WTC11 (cell line): ENCODE results near the gene ABCB6. TPM values are rescaled to one million over a fixed set of nuclear protein-coding genes. Genes with fewer than 3 reads are reported as not detected.

Experiments used
- ATAC-seq: fragments of 200-7000 bp; cut with Tn5 transposase; 2 replicates; pipeline ENCODE4 v1.10.0; 2021; ENCODE audit warnings: mild to moderate bottlenecking, moderate library complexity
- CTCF ChIA-PET: fragments of 300-600 bp; sonication (Branson Sonifier 250); formaldehyde crosslinking; loops from one replicate; lab custom pipeline; 2021; ENCODE audit warnings: antibody characterized with exemption; lab: Charles Lee
- POLR2A ChIA-PET: fragments of 350-600 bp; sonication (Branson Sonifier 250); formaldehyde crosslinking; loops from one replicate; lab custom pipeline; 2021; ENCODE audit warnings: antibody characterized with exemption; lab: Charles Lee
- DNase-seq: peaks from one replicate; pipeline ENCODE4 v3.0.0; 2021; ENCODE audit warnings: low spot score
- H3K27ac Mint-ChIP-seq: 2 replicates; pipeline ENCODE4 v1.8.0; 2021; ENCODE audit warnings: mixed read lengths
- H3K27me3 Mint-ChIP-seq: 2 replicates; pipeline ENCODE4 v1.8.0; 2021; ENCODE audit warnings: low read depth, mild to moderate bottlenecking, moderate library complexity, mixed read lengths
- H3K36me3 Mint-ChIP-seq: 2 replicates; pipeline ENCODE4 v1.8.0; 2021; ENCODE audit warnings: mixed read lengths
- H3K4me1 Mint-ChIP-seq: 2 replicates; pipeline ENCODE4 v1.8.0; 2022; ENCODE audit warnings: mixed read lengths
- H3K4me3 Mint-ChIP-seq: 2 replicates; pipeline ENCODE4 v1.8.0; 2021; ENCODE audit warnings: mild to moderate bottlenecking, moderate library complexity, mixed read lengths
- H3K9me3 Mint-ChIP-seq: 2 replicates; pipeline ENCODE4 v1.8.0; 2021; ENCODE audit warnings: mixed read lengths
- AFF4 ChIP-seq: sonication (generic); formaldehyde crosslinking; IDR thresholded peaks from 2 replicates; pipeline ENCODE4 v1.8.1; 2023; ENCODE audit warnings: mild to moderate bottlenecking, missing genetic modification reagents, borderline replicate concordance
- AR ChIP-seq: fragments of 250-450 bp; sonication (Bioruptor Pico); IDR thresholded peaks from 2 replicates; pipeline ENCODE4 v1.9.0; 2021; ENCODE audit warnings: mild to moderate bottlenecking
- CREM ChIP-seq: sonication (generic); formaldehyde crosslinking; IDR thresholded peaks from 2 replicates; pipeline ENCODE4 v1.8.1; 2022; ENCODE audit warnings: mild to moderate bottlenecking, missing genetic modification reagents, moderate library complexity
- GABPB1 ChIP-seq: sonication (generic); formaldehyde crosslinking; IDR thresholded peaks from 2 replicates; pipeline ENCODE4 v1.8.1; 2023; ENCODE audit warnings: mild to moderate bottlenecking, missing genetic modification reagents
- HMGXB4 ChIP-seq: sonication (generic); formaldehyde crosslinking; IDR thresholded peaks from 2 replicates; pipeline ENCODE4 v1.8.1; 2023; ENCODE audit warnings: mild to moderate bottlenecking, moderate library complexity, missing genetic modification reagents
- MXD4 ChIP-seq: fragments of 250-450 bp; sonication (Bioruptor Pico); IDR thresholded peaks from 2 replicates; pipeline ENCODE4 v1.8.0; 2021; ENCODE audit warnings: mild to moderate bottlenecking, moderate library complexity, borderline replicate concordance
- NFE2L1 ChIP-seq: sonication (generic); formaldehyde crosslinking; IDR thresholded peaks from 2 replicates; pipeline ENCODE4 v1.8.1; 2023; ENCODE audit warnings: missing genetic modification reagents
- NR3C1 ChIP-seq: sonication (generic); formaldehyde crosslinking; conservative IDR thresholded peaks from 2 replicates; pipeline ENCODE4 v1.8.1; 2023; ENCODE audit warnings: low read depth, mild to moderate bottlenecking, missing genetic modification reagents
- PRRX2 ChIP-seq: fragments of 250-450 bp; sonication (Bioruptor Pico); IDR thresholded peaks from 2 replicates; pipeline ENCODE4 v1.8.0; 2021; ENCODE audit warnings: mild to moderate bottlenecking
- RORB ChIP-seq: fragments of 250-450 bp; sonication (Bioruptor Pico); IDR thresholded peaks from 2 replicates; pipeline ENCODE4 v1.9.0; 2021; ENCODE audit warnings: mild to moderate bottlenecking
- SMAD4 ChIP-seq: sonication (generic); formaldehyde crosslinking; IDR thresholded peaks from 2 replicates; pipeline ENCODE4 v1.8.0; 2022; ENCODE audit warnings: mild to moderate bottlenecking, missing genetic modification reagents
- SP1 ChIP-seq: sonication (generic); formaldehyde crosslinking; conservative IDR thresholded peaks from 2 replicates; pipeline ENCODE4 v1.8.1; 2022; ENCODE audit warnings: missing genetic modification reagents
- TP53 ChIP-seq: sonication (generic); formaldehyde crosslinking; IDR thresholded peaks from 2 replicates; pipeline ENCODE4 v1.8.1; 2023; ENCODE audit warnings: mild to moderate bottlenecking, missing genetic modification reagents
- ZNF138 ChIP-seq: sonication (generic); formaldehyde crosslinking; conservative IDR thresholded peaks from 2 replicates; pipeline ENCODE4 v1.8.1; 2022; ENCODE audit warnings: mild to moderate bottlenecking, moderate library complexity, missing genetic modification reagents
- ZNF219 ChIP-seq: sonication (generic); formaldehyde crosslinking; IDR thresholded peaks from 2 replicates; pipeline ENCODE4 v1.8.0; 2023; ENCODE audit warnings: missing genetic modification reagents, mild to moderate bottlenecking, borderline replicate concordance
- ZNF423 ChIP-seq: fragments of 250-450 bp; sonication (Bioruptor Pico); IDR thresholded peaks from 2 replicates; pipeline ENCODE4 v2.1.2; 2022; ENCODE audit warnings: mild to moderate bottlenecking, moderate library complexity
- total RNA-seq: library from RNA; stranded (reverse); gene quantifications from 3 replicates; pipeline ENCODE4 v1.2.3, GENCODE V29; 2021
- TF ChIP-seq, protein P1 (sequence below): sonication (generic); formaldehyde crosslinking; IDR thresholded peaks from 2 replicates; pipeline ENCODE4 v1.8.0; 2022; ENCODE audit warnings: mild to moderate bottlenecking, missing genetic modification reagents
- TF ChIP-seq, protein P2 (sequence below): sonication (generic); formaldehyde crosslinking; IDR thresholded peaks from 2 replicates; pipeline ENCODE4 v1.8.1; 2023; ENCODE audit warnings: mild to moderate bottlenecking, missing genetic modification reagents, moderate library complexity

Gene ABCB6
- total RNA-seq, 1 experiment from 2014 or later: 44.8 TPM

DNA sequence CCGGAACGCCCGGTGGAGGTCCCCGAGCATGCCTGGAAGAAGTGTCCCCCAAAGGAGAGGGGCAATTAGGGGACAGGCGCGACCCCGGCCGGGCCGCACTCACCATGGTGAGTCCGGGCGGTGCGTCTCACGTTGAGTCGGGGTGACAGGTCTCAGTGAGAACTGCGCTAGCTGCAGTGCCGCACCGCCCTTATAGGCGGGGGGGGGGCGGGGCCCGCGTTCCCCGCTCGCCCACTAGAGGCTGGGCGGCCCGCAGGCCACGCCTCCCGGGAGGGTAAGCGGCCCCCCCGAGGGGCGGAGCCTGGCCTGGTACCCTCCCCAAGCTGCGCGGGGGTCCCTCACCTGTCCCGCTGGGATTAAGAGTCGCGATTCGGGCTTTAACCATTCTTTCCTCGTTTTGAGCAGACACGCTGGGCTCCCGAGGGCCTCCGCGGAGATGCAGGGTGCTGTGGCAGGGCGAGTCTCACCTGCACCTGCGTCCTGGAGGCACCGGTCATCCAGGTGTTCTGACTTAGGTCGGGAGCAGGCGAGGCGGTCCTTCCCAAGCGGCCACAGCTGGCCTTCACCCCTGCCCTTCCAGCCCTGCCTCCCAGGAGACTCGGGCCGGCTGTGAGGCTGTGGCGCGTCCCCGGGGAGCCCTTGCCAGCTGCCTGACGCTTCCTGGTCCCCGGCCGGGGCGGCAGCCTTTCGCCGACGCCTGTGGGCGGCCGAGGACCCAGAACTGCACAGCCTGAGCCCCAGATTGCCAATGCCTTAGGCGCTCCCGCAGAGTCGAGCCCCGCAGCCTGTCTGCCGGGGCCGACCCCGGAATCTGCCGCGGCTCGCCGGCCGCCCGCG, 35.2 kb upstream of the ABCB6 start, which contains the start of gene TUBA4A:
TSS of gene TUBA4A (minus strand) at position 166 of the 837 bp plus-strand sequence. CDS start at position 106, 60 bp downstream.
- Mint-ChIP-seq H3K4me1 (peaks cover 25% of the 10 kb centered on the region), H3K4me3 (peak within 1 kb of the TSS; percentile 79), H3K27ac (peak within 1 kb of the TSS; percentile 41; the same call in 1 of the 2 replicates), H3K9me3 (no peaks in the 10 kb centered on the region), H3K27me3 (peaks cover 69% of the 10 kb centered on the region), H3K36me3 (peaks cover 19% of the 10 kb centered on the region; the same call in 1 of the 2 replicates)
- POLR2A ChIA-PET: interaction anchor here (0.5 to 2.5 kb wide), 8 partner anchors 9 to 47 kb away, joined by 3 to 15 read pairs (median 8); partner anchors contain the start of genes ABCB6, DNAJB2, GLB1L and STK16
- DNase-seq: peak; percentile 85
- ATAC-seq: peak; percentile 81
- TF ChIP-seq ZNF138 (CRISPR knock-in tag) (0 out of 2 replicates have a peak, but pooled peaks have one; percentile 52), SP1 (peak; percentile 93), GABPB1 (CRISPR knock-in tag) (no peak; the same call in 1 of the 2 replicates), TP53 (CRISPR knock-in tag) (peak; percentile 36; the same call in 1 of the 2 replicates), ZNF219 (CRISPR knock-in tag) (0 out of 2 replicates have a peak, but pooled peaks have one; percentile 54), ZNF423 (CRISPR knock-in tag) (peak; percentile 32)
- CTCF ChIA-PET: interaction anchor here (0.6 to 4.7 kb wide), 14 partner anchors 9 to 252 kb away, joined by 3 to 33 read pairs (median 4); partner anchors contain the start of genes DNAJB2, DNPEP, GLB1L and STK16

DNA sequence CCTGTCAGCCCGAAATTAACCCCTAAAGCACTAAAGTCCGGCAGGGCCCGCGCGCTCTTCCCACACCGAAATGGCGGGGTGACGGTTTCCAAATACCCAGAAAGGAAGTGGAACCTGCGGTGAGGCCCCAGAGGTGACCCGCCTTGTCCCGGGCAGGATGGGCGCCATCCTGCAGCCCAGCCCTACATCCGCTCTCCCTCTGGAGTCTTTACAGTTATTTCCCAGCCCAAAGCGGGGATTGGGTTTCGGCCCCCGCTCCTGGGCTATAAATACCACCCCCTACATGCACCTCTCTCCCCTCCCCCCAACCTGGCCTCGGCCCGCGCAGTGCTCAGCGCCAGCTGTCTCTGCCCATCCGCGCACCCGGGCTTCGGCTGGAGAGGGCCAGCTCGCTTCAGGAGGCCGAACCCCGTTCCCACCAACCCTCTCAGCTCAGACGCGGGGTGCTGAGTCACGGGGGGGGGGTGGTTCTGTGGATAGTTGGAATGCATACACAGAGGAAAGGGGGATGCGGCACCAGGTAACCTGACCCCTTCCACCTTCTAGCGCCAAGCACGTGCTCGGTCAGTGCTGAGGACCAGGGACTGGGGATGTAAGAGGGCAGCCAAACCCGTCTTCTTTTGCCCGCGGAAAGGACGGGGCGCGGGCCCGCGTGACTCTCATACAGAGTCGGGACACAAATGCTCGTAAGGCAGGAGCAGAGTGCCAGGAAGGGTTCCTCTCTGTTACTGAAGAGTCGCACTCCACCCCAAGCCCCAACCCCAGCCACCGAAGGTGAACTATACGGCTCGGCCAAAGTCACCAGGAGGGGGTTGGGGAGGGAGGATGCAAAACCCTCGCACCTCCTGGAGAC, 34.4 kb upstream of the ABCB6 start, which contains the start of gene TUBA4B:
TSS of gene TUBA4B (plus strand) at position 344 of the 853 bp plus-strand sequence. CDS start at position 509, 165 bp downstream.
- CTCF ChIA-PET: interaction anchor here (0.6 to 4.7 kb wide), 14 partner anchors 21 to 257 kb away, joined by 3 to 33 read pairs (median 4); partner anchors contain the start of genes ABCB6, DNAJB2 and DNPEP
- peak; percentile 70 for DNase-seq
- H3K36me3 Mint-ChIP-seq: peaks cover 19% of the 10 kb centered on the region; the same call in 1 of the 2 replicates
- POLR2A ChIA-PET: interaction anchor here (0.6 to 2.5 kb wide), 9 partner anchors 16 to 77 kb away, joined by 3 to 15 read pairs (median 7); partner anchors contain the start of genes ABCB6, CNPPD1, DNAJB2 and ZFAND2B
- H3K27ac Mint-ChIP-seq: peak within 1 kb of the TSS; percentile 41; the same call in 1 of the 2 replicates
- peak within 1 kb of the TSS; percentile 79 for H3K4me3 Mint-ChIP-seq
- H3K4me1 Mint-ChIP-seq: peaks cover 25% of the 10 kb centered on the region
- H3K27me3 Mint-ChIP-seq: peaks cover 62% of the 10 kb centered on the region
- peak; percentile 52 for ATAC-seq
- H3K9me3 Mint-ChIP-seq: no peaks in the 10 kb centered on the region
- TF ChIP-seq RORB (no peak), PRRX2 (no peak), MXD4 (no peak), CREM (no peak), AR (CRISPR knock-in tag) (no peak), SMAD4 (no peak), HMGXB4 (CRISPR knock-in tag) (peak; percentile 56; the same call in 1 of the 2 replicates), AFF4 (CRISPR knock-in tag) (no peak), NFE2L1 (CRISPR knock-in tag) (peak; percentile 79), NR3C1 (no peak)
- TF ChIP-seq, protein P1, sequence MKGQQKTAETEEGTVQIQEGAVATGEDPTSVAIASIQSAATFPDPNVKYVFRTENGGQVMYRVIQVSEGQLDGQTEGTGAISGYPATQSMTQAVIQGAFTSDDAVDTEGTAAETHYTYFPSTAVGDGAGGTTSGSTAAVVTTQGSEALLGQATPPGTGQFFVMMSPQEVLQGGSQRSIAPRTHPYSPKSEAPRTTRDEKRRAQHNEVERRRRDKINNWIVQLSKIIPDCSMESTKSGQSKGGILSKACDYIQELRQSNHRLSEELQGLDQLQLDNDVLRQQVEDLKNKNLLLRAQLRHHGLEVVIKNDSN (CRISPR knock-in tag): peak; percentile 64
- TF ChIP-seq, protein P2, sequence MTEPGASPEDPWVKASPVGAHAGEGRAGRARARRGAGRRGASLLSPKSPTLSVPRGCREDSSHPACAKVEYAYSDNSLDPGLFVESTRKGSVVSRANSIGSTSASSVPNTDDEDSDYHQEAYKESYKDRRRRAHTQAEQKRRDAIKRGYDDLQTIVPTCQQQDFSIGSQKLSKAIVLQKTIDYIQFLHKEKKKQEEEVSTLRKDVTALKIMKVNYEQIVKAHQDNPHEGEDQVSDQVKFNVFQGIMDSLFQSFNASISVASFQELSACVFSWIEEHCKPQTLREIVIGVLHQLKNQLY (CRISPR knock-in tag): no peak
